GM18507 (cell line): ENCODE data around the gene GRIK4.

ENCODE experiments used
- DNase-seq: peaks from one replicate; pipeline ENCODE4 v3.0.0; 2011; ENCODE audit warnings: low read depth; ENCODE audit not compliant: insufficient read length; ENCODE audit errors: extremely low spot score
- FAIRE-seq: peaks from 2 replicates; lab custom pipeline; 2011; peaks lifted over from hg19 to GRCh38; lab: Jason Lieb, UNC

GRIK4 gene, protein sequence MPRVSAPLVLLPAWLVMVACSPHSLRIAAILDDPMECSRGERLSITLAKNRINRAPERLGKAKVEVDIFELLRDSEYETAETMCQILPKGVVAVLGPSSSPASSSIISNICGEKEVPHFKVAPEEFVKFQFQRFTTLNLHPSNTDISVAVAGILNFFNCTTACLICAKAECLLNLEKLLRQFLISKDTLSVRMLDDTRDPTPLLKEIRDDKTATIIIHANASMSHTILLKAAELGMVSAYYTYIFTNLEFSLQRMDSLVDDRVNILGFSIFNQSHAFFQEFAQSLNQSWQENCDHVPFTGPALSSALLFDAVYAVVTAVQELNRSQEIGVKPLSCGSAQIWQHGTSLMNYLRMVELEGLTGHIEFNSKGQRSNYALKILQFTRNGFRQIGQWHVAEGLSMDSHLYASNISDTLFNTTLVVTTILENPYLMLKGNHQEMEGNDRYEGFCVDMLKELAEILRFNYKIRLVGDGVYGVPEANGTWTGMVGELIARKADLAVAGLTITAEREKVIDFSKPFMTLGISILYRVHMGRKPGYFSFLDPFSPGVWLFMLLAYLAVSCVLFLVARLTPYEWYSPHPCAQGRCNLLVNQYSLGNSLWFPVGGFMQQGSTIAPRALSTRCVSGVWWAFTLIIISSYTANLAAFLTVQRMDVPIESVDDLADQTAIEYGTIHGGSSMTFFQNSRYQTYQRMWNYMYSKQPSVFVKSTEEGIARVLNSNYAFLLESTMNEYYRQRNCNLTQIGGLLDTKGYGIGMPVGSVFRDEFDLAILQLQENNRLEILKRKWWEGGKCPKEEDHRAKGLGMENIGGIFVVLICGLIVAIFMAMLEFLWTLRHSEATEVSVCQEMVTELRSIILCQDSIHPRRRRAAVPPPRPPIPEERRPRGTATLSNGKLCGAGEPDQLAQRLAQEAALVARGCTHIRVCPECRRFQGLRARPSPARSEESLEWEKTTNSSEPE

DNA sequence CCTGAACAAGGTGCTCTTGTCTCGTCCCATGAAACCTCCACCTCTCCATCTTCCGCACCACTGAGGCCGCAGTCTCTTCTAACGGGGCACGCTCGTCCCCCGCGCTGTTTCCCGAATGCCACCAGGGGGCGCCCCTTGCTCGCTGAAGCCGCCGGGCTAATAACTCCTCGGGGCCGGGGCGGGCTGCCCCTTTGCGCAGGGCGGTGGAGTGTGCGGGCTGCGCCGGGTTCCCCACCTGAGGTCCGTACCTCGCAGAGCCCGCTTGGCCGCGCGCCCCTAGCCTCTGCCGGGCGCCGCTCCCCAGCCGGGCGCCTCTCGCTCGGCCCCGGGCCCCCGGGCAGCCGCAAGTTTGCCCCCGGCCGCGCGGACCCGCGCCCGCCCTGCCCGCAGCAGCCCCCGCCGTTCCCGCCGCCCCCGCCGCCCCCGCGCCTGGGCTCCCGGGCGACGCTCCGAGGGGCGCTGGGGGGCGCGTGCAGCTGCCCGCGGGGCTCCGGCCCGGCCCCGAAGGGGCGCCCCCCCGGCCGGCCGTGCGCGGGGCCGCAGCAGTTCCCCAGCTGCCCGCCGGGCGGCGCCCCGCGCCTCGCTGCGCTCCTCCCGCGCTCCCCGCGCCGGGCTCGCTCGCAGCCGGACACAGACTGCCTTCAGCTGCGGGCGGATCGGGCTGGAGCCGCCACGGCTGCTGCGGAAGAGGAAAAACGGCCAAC is at the start of gene GRIK4:
Gene GRIK4 (plus strand): TSS at position 633 of the 704 bp plus-strand sequence. CDS start 148,571 bp downstream, outside the sequence.
- FAIRE-seq, result peak; percentile 69
- DNase-seq, result peak; percentile 92

GRCh38 chr11:120462825-120463224 is 48.7 kb upstream of the GRIK4 start:
- FAIRE-seq, result no peak
- no peak for DNase-seq

- DNase-seq (no peak), FAIRE-seq (no peak)
Measured at GRCh38 chr11:120465921-120466534, 45.5 kb upstream of the GRIK4 start.

GRCh38 chr11:120467627-120468026 is 43.9 kb upstream of the GRIK4 start:
- DNase-seq (no peak), FAIRE-seq (no peak)

DNA sequence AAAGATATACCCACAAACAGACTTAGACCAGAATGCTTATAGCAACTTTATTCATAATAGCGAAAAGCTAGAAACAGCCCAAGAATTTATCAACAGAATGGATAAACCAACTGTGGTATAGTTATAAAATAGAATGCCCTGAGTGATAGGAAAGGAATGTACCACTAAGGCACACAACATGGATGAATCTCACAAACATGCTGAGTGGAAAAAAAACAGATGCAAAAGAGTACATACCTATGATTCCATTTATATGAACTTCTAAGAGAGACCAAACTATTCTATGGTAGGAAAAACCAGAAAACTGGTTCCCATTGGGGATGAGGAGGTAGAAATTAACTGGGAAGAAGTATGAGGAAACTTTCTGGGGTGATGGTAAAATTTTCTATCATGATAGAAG is 40.4 kb upstream of the GRIK4 start:
- DNase-seq (no peak), FAIRE-seq (no peak)

GRCh38 chr11:120471994-120472393 is 39.6 kb upstream of the GRIK4 start:
- FAIRE-seq (no peak), DNase-seq (no peak)

DNA sequence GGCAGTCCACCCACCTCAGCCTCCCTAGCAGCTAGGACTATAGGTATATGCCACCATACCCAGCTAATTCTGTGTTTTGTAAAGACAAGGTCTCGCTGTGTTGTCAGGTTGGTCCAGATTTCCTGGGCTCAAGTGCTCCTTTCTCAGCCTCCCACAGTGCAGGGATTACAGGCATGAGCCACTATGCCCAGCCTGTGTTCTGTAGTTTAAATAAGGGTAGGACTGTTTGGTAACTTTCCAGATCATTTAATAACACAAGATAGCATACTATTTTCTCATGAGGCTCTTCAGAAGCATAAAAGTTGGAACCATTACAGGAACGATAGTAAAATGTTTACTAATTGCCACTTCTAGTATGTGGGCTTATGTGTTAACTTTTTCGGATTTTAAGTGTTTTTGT is 38.0 kb upstream of the GRIK4 start:
- FAIRE-seq (no peak), DNase-seq (no peak)

DNA sequence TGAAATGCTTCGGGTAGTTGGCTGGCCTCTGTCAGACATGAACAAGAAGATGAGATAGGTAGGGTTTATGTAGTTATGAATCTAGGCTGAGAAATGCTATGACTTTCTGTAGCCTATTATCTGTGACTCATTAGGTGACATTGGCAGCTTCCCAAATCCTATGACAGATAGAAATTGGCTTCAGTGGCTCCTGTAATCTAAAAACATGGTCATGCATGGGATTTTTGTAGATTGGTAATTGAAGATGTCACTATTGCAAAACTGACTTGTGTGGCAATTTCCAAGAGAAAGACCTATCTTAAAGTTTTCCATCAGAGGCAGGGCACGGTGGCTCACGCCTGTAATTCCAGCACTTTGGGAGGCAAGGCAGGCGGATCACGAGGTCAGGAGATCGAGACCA is 29.4 kb upstream of the GRIK4 start:
- DNase-seq (no peak), FAIRE-seq (no peak)

DNA sequence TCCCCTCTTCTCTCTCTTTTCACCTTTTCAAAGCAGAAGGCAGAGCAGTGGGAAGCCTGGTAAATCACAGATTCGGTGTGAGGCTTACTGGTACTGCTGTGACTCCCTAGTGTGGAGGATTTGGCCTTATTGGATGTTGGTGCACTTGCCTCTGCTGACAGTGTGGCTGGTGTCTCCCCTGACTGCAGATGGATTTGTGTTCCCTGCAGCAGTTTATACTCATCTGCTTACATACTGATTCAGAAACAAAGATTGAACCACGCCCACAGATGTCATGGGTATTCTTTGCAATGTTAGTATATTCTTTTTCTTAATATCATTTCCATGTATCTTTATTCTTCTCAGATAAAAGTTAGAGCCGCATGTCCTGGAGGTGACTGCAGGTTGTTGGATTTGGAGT is 26.8 kb upstream of the GRIK4 start:
- FAIRE-seq (no peak), DNase-seq (no peak)

DNA sequence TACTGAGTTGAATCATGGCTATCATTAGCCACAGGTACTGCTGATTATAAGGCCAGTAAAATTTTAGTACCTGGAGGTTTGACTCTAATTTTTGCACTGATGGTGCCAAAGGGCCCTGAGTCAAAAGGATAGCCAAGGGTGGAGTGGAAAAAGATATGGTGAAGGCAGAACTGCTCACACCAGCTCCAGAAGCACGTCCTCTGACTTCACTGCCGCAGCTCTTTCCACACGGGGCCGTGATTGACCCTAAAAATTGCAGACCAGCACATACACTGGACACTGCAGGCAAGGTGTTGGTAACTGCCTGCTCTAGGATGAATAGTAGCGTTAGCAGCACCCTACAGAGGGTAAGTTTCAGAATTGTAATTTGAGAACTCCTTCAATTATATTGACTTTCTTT is 25.4 kb upstream of the GRIK4 start:
- FAIRE-seq (no peak), DNase-seq (no peak)

- FAIRE-seq (no peak), DNase-seq (no peak)
Measured at GRCh38 chr11:120489799-120490198, 21.7 kb upstream of the GRIK4 start.

GRCh38 chr11:120492486-120492885 is 19.1 kb upstream of the GRIK4 start:
- no peak for DNase-seq
- FAIRE-seq, result no peak

GRCh38 chr11:120494595-120494994 is 17.0 kb upstream of the GRIK4 start:
- FAIRE-seq, result no peak
- no peak for DNase-seq

DNA sequence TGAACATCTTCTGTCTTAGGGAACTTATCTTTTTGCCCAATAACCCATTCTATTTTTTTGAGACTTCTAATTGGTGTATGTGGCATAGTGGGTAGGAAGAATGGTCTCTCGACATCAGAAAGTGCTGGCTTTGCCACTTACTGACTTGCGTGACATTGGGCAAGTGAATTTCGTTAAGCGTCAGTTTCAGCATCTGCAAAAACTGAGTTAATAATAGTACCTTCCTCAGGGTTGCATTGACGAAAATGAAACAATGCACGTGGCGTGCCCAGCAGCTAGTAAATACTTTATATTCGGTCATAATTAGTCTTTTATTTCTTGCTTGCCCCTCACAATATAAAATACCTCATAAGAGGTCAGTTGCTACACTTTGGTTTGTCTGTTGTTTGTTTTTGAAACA is 12.5 kb upstream of the GRIK4 start:
- FAIRE-seq (no peak), DNase-seq (no peak)

GRCh38 chr11:120499859-120500258 is 11.7 kb upstream of the GRIK4 start:
- no peak for DNase-seq
- FAIRE-seq, result no peak

- FAIRE-seq, result no peak
Measured at GRCh38 chr11:120500414-120501071, 11.0 kb upstream of the GRIK4 start.

DNA sequence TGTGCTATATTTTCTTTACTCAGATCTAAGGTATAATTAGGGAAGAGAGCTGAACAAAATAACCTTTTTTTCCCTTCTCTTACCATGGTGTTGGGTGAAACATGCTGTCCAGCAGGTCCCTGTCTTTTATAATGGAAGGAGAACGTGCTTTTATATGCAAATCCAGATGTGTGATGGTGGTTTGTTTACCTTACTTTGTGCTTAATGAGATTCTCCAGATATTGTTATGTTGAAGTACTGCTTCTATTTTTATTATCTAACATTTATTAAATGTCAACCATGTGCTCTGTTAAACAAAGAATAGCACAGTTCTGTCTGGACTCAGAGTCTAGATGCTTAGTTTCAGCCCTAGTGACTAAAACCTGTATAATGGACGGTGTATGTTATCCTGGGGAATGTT is 10.1 kb upstream of the GRIK4 start:
- no peak for FAIRE-seq
- DNase-seq, result no peak

More at GRCh38 chr11:120500414-120501071, 11.0 kb upstream of the GRIK4 start:
- no peak for DNase-seq

- no peak for DNase-seq
- no peak for FAIRE-seq
Measured at GRCh38 chr11:120501976-120502755, 9.4 kb upstream of the GRIK4 start.
